HFFc6 (cell line): ENCODE measurements around the gene TRPV4. TPM values are rescaled to one million over a fixed set of nuclear protein-coding genes. Genes with fewer than 3 reads are reported as not detected.

Source experiments
- DNase-seq: peaks from one replicate; pipeline ENCODE4 v3.0.0-alpha.2; 2018
- H3K27ac Mint-ChIP-seq: 2 replicates; pipeline ENCODE4 v1.8.0; 2020; ENCODE audit warnings: mild to moderate bottlenecking, mixed read lengths
- H3K27me3 Mint-ChIP-seq: 2 replicates; pipeline ENCODE4 v1.8.0; 2021; ENCODE audit warnings: mild to moderate bottlenecking, moderate library complexity, mixed read lengths; ENCODE audit not compliant: insufficient read depth
- H3K36me3 Mint-ChIP-seq: 2 replicates; pipeline ENCODE4 v1.8.0; 2021; ENCODE audit warnings: low read depth, mixed read lengths
- H3K4me1 Mint-ChIP-seq: 2 replicates; pipeline ENCODE4 v1.8.0; 2020; ENCODE audit warnings: low read depth, mixed read lengths
- H3K4me3 Mint-ChIP-seq: 2 replicates; pipeline ENCODE4 v1.8.0; 2020; ENCODE audit warnings: mild to moderate bottlenecking, moderate library complexity, mixed read lengths
- H3K9me3 Mint-ChIP-seq: 2 replicates; pipeline ENCODE4 v1.8.0; 2020; ENCODE audit warnings: mild to moderate bottlenecking, mixed read lengths
- CTCF ChIP-seq: fragments of 200-600 bp; sonication (generic); IDR thresholded peaks from 2 replicates; pipeline ENCODE4 v1.5.0; 2021; ENCODE audit warnings: antibody characterized with exemption, mild to moderate bottlenecking
- microRNA-seq: library from miRNA; unstranded; fragments of <30 nt; microRNA quantifications from one replicate; pipeline ENCODE4, GENCODE V29; 2019
- total RNA-seq, 6 experiments: library from RNA; stranded (reverse); fragmentation: NEBNext Ultra II Directional; extraction: Animal tissue kit (Norgen Biotek cat#: 25700); gene quantifications; 2 replicates in 1 of 6; 3 replicates in 5 of 6; pipeline ENCODE4 v1.2.3, GENCODE V29; 2021

The TRPV4 gene
- total RNA-seq, 6 experiments from 2014 or later = 1.6 to 2.5 (median 1.9) TPM

- DNase-seq = no peak
- H3K4me3 Mint-ChIP-seq = no peak overlapping the region
- no peak for TF ChIP-seq CTCF
- H3K4me1 Mint-ChIP-seq = peaks cover 17% of the 10 kb centered on the region
- H3K36me3 Mint-ChIP-seq = no peaks in the 10 kb centered on the region
- H3K9me3 Mint-ChIP-seq = no peaks in the 10 kb centered on the region
- peaks cover 45% of the 10 kb centered on the region for H3K27me3 Mint-ChIP-seq
- H3K27ac Mint-ChIP-seq = no peak overlapping the region
Measured at GRCh38 chr12:109735825-109736551, 97.2 kb downstream of the TRPV4 start.

- TF ChIP-seq CTCF = no peak
- DNase-seq = no peak
- Mint-ChIP-seq H3K36me3 (no peaks in the 10 kb centered on the region), H3K9me3 (no peaks in the 10 kb centered on the region), H3K4me3 (no peak overlapping the region), H3K4me1 (peaks cover 17% of the 10 kb centered on the region), H3K27me3 (peaks cover 48% of the 10 kb centered on the region), H3K27ac (no peak overlapping the region)
Measured at GRCh38 chr12:109735051-109735521, 98.1 kb downstream of the TRPV4 start.

GRCh38 chr12:109734219-109735000, 98.8 kb downstream of the TRPV4 start:
- Mint-ChIP-seq H3K4me3 (no peak overlapping the region), H3K27ac (no peak overlapping the region), H3K4me1 (peaks cover 11% of the 10 kb centered on the region), H3K9me3 (no peaks in the 10 kb centered on the region), H3K36me3 (no peaks in the 10 kb centered on the region), H3K27me3 (peaks cover 48% of the 10 kb centered on the region)
- no peak for TF ChIP-seq CTCF
- DNase-seq = no peak

Small RNAs within 50 kb of the gene (microRNA-seq; reads per million reads assigned to microRNA genes)
- gene MIR4497 = not detected

Other genes starting within 250 kb of the TRPV4 start
- under 1 TPM; 0.46 to 0.65 (median 0.64) TPM for gene FAM222A, start 119.6 kb downstream of the TRPV4 start, total RNA-seq
- 10 to 100 TPM; 77.4 to 87.9 (median 82.0) TPM for gene GLTP, start 47.1 kb upstream of the TRPV4 start, total RNA-seq
- gene TCHP, start 66.9 kb upstream of the TRPV4 start, total RNA-seq = 10 to 100 TPM; 15.0 to 21.0 (median 18.2) TPM
- gene GIT2, start 163.0 kb upstream of the TRPV4 start, total RNA-seq = 10 to 100 TPM; 56.9 to 68.8 (median 64.9) TPM
- gene ANKRD13A, start 166.0 kb upstream of the TRPV4 start, total RNA-seq = 100 to 1,000 TPM; 133 to 150 (median 146) TPM
- 1 to 10 TPM; 4.2 to 5.8 (median 4.6) TPM for gene C12orf76, start 215.1 kb upstream of the TRPV4 start, total RNA-seq